GM12878 (cell line): ENCODE measurements around the gene TRABD2B. TPM values are rescaled to one million over a fixed set of nuclear protein-coding genes. Genes with fewer than 3 reads are reported as not detected.

Source experiments
- ATAC-seq: fragments of 200-7000 bp; cut with Tn5 transposase; 3 replicates; pipeline ENCODE4 v1.9.1; 2020; ENCODE audit warnings: mild to moderate bottlenecking, moderate library complexity
- BruUV-seq: library from RNA; stranded (reverse); fragments of 400-500 nt; replicated peaks from 2 replicates; lab custom pipeline; 2021; lab: Mats Ljungman, UMichigan
- CTCF ChIA-PET: fragments of 300-600 bp; sonication (Branson Sonifier 250); formaldehyde crosslinking; extraction: SDS; loops from one replicate; lab custom pipeline; 2021; ENCODE audit warnings: inconsistent platforms; lab: Yijun Ruan, JAX
- POLR2A ChIA-PET: fragments of 350-600 bp; formaldehyde crosslinking; extraction: SDS; loops from one replicate; lab custom pipeline; 2021; ENCODE audit warnings: inconsistent platforms; lab: Charles Lee
- RAD21 ChIA-PET: fragments of 300-600 bp; sonication (Branson Sonifier 250); formaldehyde crosslinking; loops from one replicate; lab custom pipeline; 2023; ENCODE audit warnings: antibody characterized with exemption; ENCODE audit not compliant: unreplicated experiment; lab: Charles Lee
- SMC1A ChIA-PET: fragments of 300-600 bp; sonication (Branson Sonifier 250); formaldehyde crosslinking; loops from one replicate; lab custom pipeline; 2023; ENCODE audit not compliant: unreplicated experiment, uncharacterized antibody; lab: Charles Lee
- DNase-seq: peaks from one replicate; pipeline ENCODE4 v3.0.0-alpha.2; 2011; ENCODE audit warnings: low read depth, low spot score
- FAIRE-seq: peaks from 3 replicates; lab custom pipeline; 2011; peaks lifted over from hg19 to GRCh38; lab: Jason Lieb, UNC
- H2AFZ ChIP-seq: 2 replicates; pipeline ENCODE4 v1.6.0; 2011; ENCODE audit warnings: low read depth, low read length, control low read depth; ENCODE audit not compliant: control insufficient read depth
- H3K27ac ChIP-seq: 2 replicates; pipeline ENCODE4 v1.5.1; 2011; ENCODE audit warnings: control low read depth; ENCODE audit not compliant: control insufficient read depth, insufficient read depth
- H3K27me3 ChIP-seq, 2 experiments: replicated peaks in 1 of 2; 2 replicates each; pipeline versions ENCODE4 v1.6.0 to v1.6.1; 2011; ENCODE audit warnings: low read length in 1 of 2; ENCODE audit not compliant: control insufficient read depth in 2 of 2, insufficient read depth in 2 of 2
- H3K36me3 ChIP-seq, 2 experiments: 2 replicates each; pipeline ENCODE4 v1.5.1; 2011; ENCODE audit warnings: low read length in 1 of 2; ENCODE audit not compliant: control insufficient read depth in 2 of 2, insufficient read depth in 2 of 2
- H3K4me1 ChIP-seq: 2 replicates; pipeline ENCODE4 v1.6.1; 2011; ENCODE audit warnings: mild to moderate bottlenecking, low read length, moderate library complexity, mixed read lengths; ENCODE audit not compliant: control insufficient read depth, insufficient read depth
- H3K4me2 ChIP-seq: 2 replicates; pipeline ENCODE4 v1.6.0; 2011; ENCODE audit warnings: control low read depth; ENCODE audit not compliant: control insufficient read depth, insufficient read depth
- H3K4me3 ChIP-seq: fragments of 200-600 bp; sonication (generic); 2 replicates; pipeline ENCODE4 v1.5.1; 2016
- H3K79me2 ChIP-seq: 2 replicates; pipeline ENCODE4 v1.6.0; 2011; ENCODE audit warnings: low read length; ENCODE audit not compliant: control insufficient read depth, insufficient read depth
- H3K9ac ChIP-seq: 2 replicates; pipeline ENCODE4 v1.8.0; 2011; ENCODE audit warnings: low read length, control low read depth, mixed read lengths; ENCODE audit not compliant: control insufficient read depth, insufficient read depth
- H3K9me3 ChIP-seq: replicated peaks from 3 replicates; pipeline ENCODE4 v1.5.1; 2011; ENCODE audit warnings: mild to moderate bottlenecking, low read length; ENCODE audit not compliant: control insufficient read depth, insufficient read depth
- H4K20me1 ChIP-seq: 2 replicates; pipeline ENCODE4 v1.6.0; 2011; ENCODE audit not compliant: control insufficient read depth, insufficient read depth
- BACH1 ChIP-seq: fragments of 450-650 bp; IDR thresholded peaks from 2 replicates; pipeline ENCODE4 v1.6.1; 2017; ENCODE audit warnings: mild to moderate bottlenecking, borderline replicate concordance
- BMI1 ChIP-seq: fragments of 450-650 bp; IDR thresholded peaks from 2 replicates; pipeline ENCODE4 v1.6.1; 2016; ENCODE audit warnings: mild to moderate bottlenecking, moderate library complexity, borderline replicate concordance
- CBX3 ChIP-seq: fragments of 200-600 bp; sonication (generic); IDR thresholded peaks from 2 replicates; pipeline ENCODE4 v1.6.1; 2016; ENCODE audit warnings: low read depth, borderline replicate concordance
- EGR1 ChIP-seq, 2 experiments: IDR thresholded peaks; 1 replicate in 1 of 2; 2 replicates in 1 of 2; pipeline ENCODE4 v1.6.1; 2011 to 2012; ENCODE audit warnings: low read depth in 2 of 2, low read length in 2 of 2, borderline replicate concordance in 1 of 2, mild to moderate bottlenecking in 1 of 2, moderate library complexity in 1 of 2
- HSF1 ChIP-seq: fragments of 150-350 bp; IDR thresholded peaks from 2 replicates; pipeline ENCODE4 v1.6.1; 2014; ENCODE audit warnings: mild to moderate bottlenecking, low read depth, low read length
- IRF4 ChIP-seq: IDR thresholded peaks from 2 replicates; pipeline ENCODE4 v1.6.1; 2011; ENCODE audit warnings: low read depth, low read length
- NFIC ChIP-seq: IDR thresholded peaks from 2 replicates; pipeline ENCODE4 v1.6.1; 2012; ENCODE audit warnings: low read depth, mild to moderate bottlenecking, inconsistent platforms, low read length, moderate library complexity
- NFXL1 ChIP-seq: fragments of 450-650 bp; IDR thresholded peaks from 2 replicates; pipeline ENCODE4 v1.6.1; 2017; ENCODE audit warnings: antibody characterized with exemption, mild to moderate bottlenecking, borderline replicate concordance
- PBX3 ChIP-seq: IDR thresholded peaks from 2 replicates; pipeline ENCODE4 v1.6.1; 2011; ENCODE audit warnings: mild to moderate bottlenecking, low read depth, low read length, moderate library complexity; ENCODE audit not compliant: insufficient replicate concordance
- STAT1 ChIP-seq: fragments of 450-650 bp; conservative IDR thresholded peaks from 2 replicates; pipeline ENCODE4 v1.6.1; 2014; ENCODE audit warnings: antibody characterized with exemption, mild to moderate bottlenecking
- TARDBP ChIP-seq: IDR thresholded peaks from 2 replicates; pipeline ENCODE4 v1.6.1; 2016; ENCODE audit warnings: borderline replicate concordance
- ZNF274 ChIP-seq: IDR thresholded peaks from one replicate; pipeline ENCODE4 v1.8.0; 2011; ENCODE audit not compliant: insufficient read length, insufficient read depth
- WGBS: methylation state at CpG from one replicate; pipeline ENCODE4 v1.1.6; 2016; ENCODE audit warnings: low lambda C conversion rate; ENCODE audit not compliant: insufficient replicate concordance, insufficient coverage; ENCODE audit errors: missing lambda C conversion rate; 5-methylcytosine and 5-hydroxymethylcytosine counted together
- in situ Hi-C: fragments of 300-500 bp; cut with MboI; formaldehyde crosslinking; loops from 9 replicates; pipeline ENCODE4 v1.14.3; 2018; ENCODE audit warnings: mixed read lengths
- intact Hi-C: fragments of 100-400 bp; cut with micrococcal nuclease; formaldehyde crosslinking; loops from one replicate; pipeline ENCODE4 v1.14.2; 2022; ENCODE audit not compliant: unreplicated experiment
- polyA plus RNA-seq, 11 experiments: library from polyadenylated mRNA; depleted of rRNA in 4 of 11; unstranded in 6 of 11; stranded (reverse) in 5 of 11; fragments of >200 nt; fragmentation: Nextera tagmentation in 4 of 11; fragmentation: Illumina TruSeq in 1 of 11; extraction: Ambion mirVana in 4 of 11; extraction: Trizol in 1 of 11; gene quantifications; 1 replicate in 1 of 11; 2 replicates in 10 of 11; pipeline versions ENCODE4 v1.2.1 to v1.2.3, GENCODE V29; 2011 to 2016; ENCODE audit warnings: inconsistent platforms in 2 of 11, missing spikeins in 2 of 11, low read depth in 1 of 11
- total RNA-seq, 4 experiments: library from RNA; depleted of rRNA in 3 of 4; stranded (reverse); fragments of >200 nt in 3 of 4; fragmentation: Illumina TruSeq in 1 of 4; extraction: Trizol in 1 of 4; gene quantifications; 2 replicates each; pipeline versions ENCODE4 v1.2.1 to v1.2.3, GENCODE V29; 2013 to 2021

Gene TRABD2B
- total and polyA plus RNA-seq, 10 of the 15 experiments (the other 5 are each of a cell fraction or from before 2014, with no cell fraction given), result not detected

- H3K4me3 ChIP-seq, result no peak overlapping the region
- RAD21 ChIA-PET, result no interaction called here
- TF ChIP-seq BACH1 (no peak), TARDBP (no peak), CBX3 (no peak), EGR1 (IDR thresholded peaks at IDR 0.05; ENCODE audit: borderline replicate concordance in 1 of 2, low read depth in 2 of 2, low read length in 2 of 2) (no peak), NFIC (no peak), STAT1 (no peak), HSF1 (no peak), IRF4 (no peak), ZNF274 (no peak), BMI1 (no peak), NFXL1 (no peak), PBX3 (no peak)
- TF ChIP-seq, all 136 proteins: peak for 0
- Histone ChIP-seq H3K27ac (no peak overlapping the region), H3K36me3 (no peaks in the 10 kb centered on the region), H3K79me2 (no peaks in the 10 kb centered on the region), H3K4me1 (no peaks in the 10 kb centered on the region), H4K20me1 (no peaks in the 10 kb centered on the region), H2AFZ (no peak overlapping the region), H3K27me3 (peaks cover 2 to 3% of the 10 kb centered on the region in 2 experiments; a peak in 2 of 4 replicates), H3K4me2 (no peak overlapping the region), H3K9ac (no peak overlapping the region), H3K9me3 (no peaks in the 10 kb centered on the region)
- no peak for FAIRE-seq
- ATAC-seq, result no peak
- POLR2A ChIA-PET, result no interaction called here
- SMC1A ChIA-PET, result no interaction called here
- in situ Hi-C loops, result no loop called here
- CTCF ChIA-PET, result no interaction called here
- no peak for DNase-seq
- no TSS peak for BruUV-seq
- WGBS, result 10% methylated on average over 3 of the region's 3 CpGs
- intact Hi-C loops, result no loop called here
Observed at GRCh38 chr1:47844558-47844955, 152.6 kb downstream of the TRABD2B start.
